Heart right ventricle (tissue), 16 donors: Measurements from ENCODE around the gene HSDL2. TPM values are rescaled to one million over a fixed set of nuclear protein-coding genes. Genes with fewer than 3 reads are reported as not detected.
A peak's percentile ranks its signal among the peaks of the same experiment; 100 is the strongest.

Source experiments
- ATAC-seq, 8 donors: fragments of 200-7000 bp; cut with Tn5 transposase; one replicate each; pipeline ENCODE4 v1.9.1; 2020; ENCODE audit warnings: mild to moderate bottlenecking in 8 of 8, moderate library complexity in 8 of 8, moderate number of reproducible peaks in 1 of 8
- DNase-seq, 2 donors: peaks; one replicate each; pipeline ENCODE4 v3.0.0-alpha.2; 2020
- H3K27ac ChIP-seq, 10 donors: fragments of 200-600 bp; sonication (generic) in 2 of 10; one replicate each; pipeline versions ENCODE4 v1.5.0 to v1.8.0; 2020 to 2022; ENCODE audit warnings: mild to moderate bottlenecking in 3 of 10
- H3K27me3 ChIP-seq, 7 donors: fragments of 200-600 bp; one replicate each; pipeline ENCODE4 v1.8.0; 2021 to 2022; ENCODE audit warnings: mild to moderate bottlenecking in 2 of 7
- H3K36me3 ChIP-seq, 9 donors: fragments of 200-600 bp; sonication (generic) in 1 of 9; one replicate each; pipeline versions ENCODE4 v1.5.0 to v1.8.0; 2020 to 2022; ENCODE audit warnings: mild to moderate bottlenecking in 2 of 9
- H3K4me1 ChIP-seq, 9 donors: fragments of 200-600 bp; sonication (generic) in 1 of 9; one replicate each; pipeline versions ENCODE4 v1.5.0 to v1.8.0; 2020 to 2022; ENCODE audit warnings: mild to moderate bottlenecking in 4 of 9
- H3K4me3 ChIP-seq, 10 donors: fragments of 200-600 bp; sonication (generic) in 2 of 10; one replicate each; pipeline versions ENCODE4 v1.5.0 to v1.8.0; 2020 to 2022; ENCODE audit warnings: mild to moderate bottlenecking in 7 of 10, moderate library complexity in 2 of 10
- H3K9me3 ChIP-seq, 11 donors: fragments of 200-600 bp in 10 of 11; sonication (generic) in 2 of 11; one replicate each; pipeline versions ENCODE4 v1.5.0 to v1.8.0; 2013 to 2022; ENCODE audit warnings: mild to moderate bottlenecking in 2 of 11, control low read depth in 1 of 11, moderate library complexity in 1 of 11
- WGBS, 2 donors: extraction: QIAGEN DNeasy Blood & Tissue Kit; methylation state at CpG; one replicate each; pipeline ENCODE4 v1.1.7; 2013; ENCODE audit warnings: inconsistent platforms in 1 of 2; 5-methylcytosine and 5-hydroxymethylcytosine counted together
- intact Hi-C, 10 donors: fragments of 100-400 bp; cut with DNase I; formaldehyde crosslinking; loops; one replicate each; pipeline versions ENCODE4 v1.11.1 to v1.14.2; 2022
- polyA plus RNA-seq, 2 donors: library from polyadenylated mRNA; stranded (reverse); fragments of 200-250 nt; gene quantifications; one replicate each; pipeline ENCODE4 v1.2.3, GENCODE V29; 2013
- total RNA-seq, 10 donors: library from RNA; stranded (reverse); fragmentation: NEBNext Ultra II Directional in 3 of 10; extraction: Animal tissue kit (Norgen Biotek cat#: 25700) in 3 of 10; gene quantifications; one replicate each; pipeline versions ENCODE4 v1.2.1 to v1.2.4, GENCODE V29; 2021 to 2023
- TF ChIP-seq, protein P1 (sequence below), 9 donors: fragments of 200-600 bp; sonication (generic) in 2 of 9; IDR thresholded peaks; one replicate each; pipeline versions ENCODE4 v1.5.0 to v1.8.0; 2021 to 2022; ENCODE audit warnings: antibody characterized with exemption in 9 of 9, mild to moderate bottlenecking in 5 of 9, moderate library complexity in 1 of 9
- donor health status: Arrhythmogenic right ventricular cardiomyopathy.
- donor health status: ischemic (EF 13 %, LVEDD 7.1; RV severe dilation, severe dysfunction).
- donor health status: healthy with polysubstance abuse.
- donor health status: DM: no; HTN: yes; CAD: no.
- donor health status: DM: no; HTN: no; CAD: no.
- donor health status: ischemic (EF 25% LVEDD 6.9; RV normal size, moderate dysfunction).
- donor health status: ischemic (EF 25% LVEDD 5.7; RV mildly dilated, moderate dysfunction).
- donor health status: healthy.
- donor health status: DM: yes; HTN: yes; CAD: no.
- donor health status: Ischemic cardiomyopathy.
- donor health status: ischemic (EF 35%, LVEDD 5.7; RV mildly dilated, moderate dysfunction).
- donor health status: nonischemic (EF 11% LVEDD 7.7; RV severe dilation, severe dysfunction).
- donor health status: DM: yes; HTN: yes; CAD: no.
- donor health status: PGD.
- donor health status: ischemic (EF 29% LVEDD 5.4; RV normal size, mild dysfunction).
- donor health status: nonischemic (EF 23%, LVEDD 6.1; RV moderate dilation, normal function).

HSDL2 gene
- total and polyA plus RNA-seq, 12 donors: 36.6 to 238 (median 190) TPM

DNA sequence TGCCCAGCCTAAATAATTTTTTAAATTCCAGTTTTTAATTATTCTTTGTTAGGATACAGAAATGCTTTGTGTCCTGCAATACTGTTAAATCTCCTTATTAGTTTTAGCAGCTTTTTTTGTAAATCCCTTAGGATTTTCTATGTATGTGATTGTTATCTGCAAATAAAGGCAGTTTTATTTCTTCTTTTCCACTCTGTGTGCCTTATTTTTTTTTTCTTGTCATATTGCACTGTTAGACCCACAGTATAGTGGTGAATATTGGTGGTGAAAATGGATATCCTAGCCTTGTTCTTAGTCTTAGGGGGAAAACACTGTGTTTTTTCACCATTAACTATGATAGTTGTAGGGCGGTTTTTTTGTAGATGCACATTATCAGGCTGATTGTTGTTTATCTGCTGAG, 95.4 kb downstream of the HSDL2 start:
- H3K9me3 ChIP-seq: peaks cover 0 to 35% (median 16%) of the 10 kb centered on the region in 11 donors
- 95 to 100% methylated on average over 1 of the region's 1 CpG for WGBS, 2 donors
- ATAC-seq (no peak), DNase-seq (no peak)
- no peak overlapping the region for H3K27ac ChIP-seq
- peaks cover 0 to 44% (median 14%) of the 10 kb centered on the region in 9 donors for H3K36me3 ChIP-seq
- H3K4me3 ChIP-seq: no peak overlapping the region
- TF ChIP-seq, protein P1, sequence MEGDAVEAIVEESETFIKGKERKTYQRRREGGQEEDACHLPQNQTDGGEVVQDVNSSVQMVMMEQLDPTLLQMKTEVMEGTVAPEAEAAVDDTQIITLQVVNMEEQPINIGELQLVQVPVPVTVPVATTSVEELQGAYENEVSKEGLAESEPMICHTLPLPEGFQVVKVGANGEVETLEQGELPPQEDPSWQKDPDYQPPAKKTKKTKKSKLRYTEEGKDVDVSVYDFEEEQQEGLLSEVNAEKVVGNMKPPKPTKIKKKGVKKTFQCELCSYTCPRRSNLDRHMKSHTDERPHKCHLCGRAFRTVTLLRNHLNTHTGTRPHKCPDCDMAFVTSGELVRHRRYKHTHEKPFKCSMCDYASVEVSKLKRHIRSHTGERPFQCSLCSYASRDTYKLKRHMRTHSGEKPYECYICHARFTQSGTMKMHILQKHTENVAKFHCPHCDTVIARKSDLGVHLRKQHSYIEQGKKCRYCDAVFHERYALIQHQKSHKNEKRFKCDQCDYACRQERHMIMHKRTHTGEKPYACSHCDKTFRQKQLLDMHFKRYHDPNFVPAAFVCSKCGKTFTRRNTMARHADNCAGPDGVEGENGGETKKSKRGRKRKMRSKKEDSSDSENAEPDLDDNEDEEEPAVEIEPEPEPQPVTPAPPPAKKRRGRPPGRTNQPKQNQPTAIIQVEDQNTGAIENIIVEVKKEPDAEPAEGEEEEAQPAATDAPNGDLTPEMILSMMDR (IDR thresholded peaks at IDR 0.05): no peak
- no peaks in the 10 kb centered on the region for H3K27me3 ChIP-seq
- intact Hi-C loops: loop anchor here in 1 of 10 donors (10.0 kb wide), 1 partner anchor 229 kb away; no protein-coding TSS in a partner anchor
- H3K4me1 ChIP-seq: peaks cover 0 to 6% (median 0%) of the 10 kb centered on the region in 9 donors

- H3K4me3 ChIP-seq: no peak overlapping the region
- H3K36me3 ChIP-seq: peaks cover 0 to 26% (median 4%) of the 10 kb centered on the region in 9 donors
- H3K4me1 ChIP-seq: peaks cover 0 to 6% (median 0%) of the 10 kb centered on the region in 9 donors
- TF ChIP-seq, protein P1 (IDR thresholded peaks at IDR 0.05): no peak
- ATAC-seq: peak; percentile 68 to 97 (median 88)
- intact Hi-C loops: loop anchor here in 1 of 10 donors (10.0 kb wide), 1 partner anchor 227 kb away; no protein-coding TSS in a partner anchor
- 63 to 73% methylated on average over 2 of the region's 2 CpGs for WGBS, 2 donors
- DNase-seq: peak in 1 of 2 donors; percentile 21
- no peaks in the 10 kb centered on the region for H3K27me3 ChIP-seq
- peak overlapping the region in 5 of 10 donors; percentile 20 to 41 (median 33) for H3K27ac ChIP-seq
- H3K9me3 ChIP-seq: peaks cover 0 to 35% (median 16%) of the 10 kb centered on the region in 11 donors
These were observed 97.4 kb downstream of the HSDL2 start for GRCh38 chr9:112477330-112477729.

DNA sequence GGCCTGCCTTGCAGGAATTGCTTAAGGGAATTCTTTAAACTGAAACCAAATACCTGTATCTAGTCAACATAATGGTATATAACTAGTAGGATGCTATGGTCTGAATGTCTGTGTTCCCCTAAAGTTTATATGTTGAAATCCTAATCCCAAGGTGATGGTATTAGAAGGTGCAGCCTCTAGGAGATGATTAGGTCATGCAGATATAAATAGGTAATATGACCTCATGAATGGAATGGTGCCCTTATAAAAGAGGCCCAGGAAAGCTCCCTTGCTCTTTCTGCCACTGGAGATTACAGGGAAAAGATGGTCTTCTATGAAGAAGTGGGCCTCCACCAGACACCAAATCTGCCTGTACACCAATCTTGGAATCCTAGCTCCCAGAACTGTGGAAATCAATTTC, 99.3 kb downstream of the HSDL2 start:
- Histone ChIP-seq H3K4me3 (no peak overlapping the region), H3K9me3 (peaks cover 0 to 35% (median 16%) of the 10 kb centered on the region in 11 donors), H3K36me3 (peaks cover 0 to 14% (median 0%) of the 10 kb centered on the region in 9 donors), H3K4me1 (peaks cover 0 to 6% (median 0%) of the 10 kb centered on the region in 9 donors), H3K27ac (peak overlapping the region in 4 of 10 donors; percentile 12 to 44 (median 22)), H3K27me3 (no peaks in the 10 kb centered on the region)
- intact Hi-C loops: loop anchor here in 1 of 10 donors (10.0 kb wide), 1 partner anchor 226 kb away; no protein-coding TSS in a partner anchor
- ATAC-seq (peak in 4 of 8 donors; percentile 50 to 79 (median 54)), DNase-seq (no peak)
- TF ChIP-seq, protein P1 (IDR thresholded peaks at IDR 0.05): no peak

- ATAC-seq (no peak), DNase-seq (no peak)
- H3K4me3 ChIP-seq: no peak overlapping the region
- H3K36me3 ChIP-seq: peaks cover 0 to 4% (median 0%) of the 10 kb centered on the region in 9 donors
- no peak overlapping the region for H3K27ac ChIP-seq
- H3K27me3 ChIP-seq: peaks cover 0 to 6% (median 0%) of the 10 kb centered on the region in 7 donors
- intact Hi-C loops: loop anchor here in 2 of 10 donors (5.0 to 10.0 kb wide), 2 partner anchors 220 to 223 kb away; no protein-coding TSS in a partner anchor
- WGBS, 2 donors: 90 to 93% methylated on average over 2 of the region's 2 CpGs
- TF ChIP-seq, protein P1 (IDR thresholded peaks at IDR 0.05): no peak
- peaks cover 0 to 26% (median 9%) of the 10 kb centered on the region in 9 donors for H3K4me1 ChIP-seq
- no peaks in the 10 kb centered on the region for H3K9me3 ChIP-seq
These were observed 104.7 kb downstream of the HSDL2 start for GRCh38 chr9:112484607-112485006.
